ENCODE results near the gene FGFR3. TPM values are rescaled to one million over a fixed set of nuclear protein-coding genes. Genes with fewer than 3 reads are reported as not detected.

FGFR3 gene
- total and polyA plus RNA-seq, 10 donors = 1.0 to 7.5 (median 3.5) TPM

GRCh38 chr4:1766106-1767060, 26.7 kb upstream of the FGFR3 start:
- H3K4me1 ChIP-seq = peaks cover 7 to 51% (median 33%) of the 10 kb centered on the region in 6 donors
- DNase-seq = no peak

GRCh38 chr4:1767061-1767769, 25.9 kb upstream of the FGFR3 start:
- Histone ChIP-seq H3K4me3 (peak overlapping the region; percentile 3 to 68 (median 29)), H3K4me1 (peaks cover 7 to 57% (median 36%) of the 10 kb centered on the region in 6 donors), H3K9me3 (no peaks in the 10 kb centered on the region), H3K27ac (no peak overlapping the region), H3K36me3 (no peaks in the 10 kb centered on the region), H3K27me3 (replicated peaks in 1 of 7) (peaks cover 0 to 100% (median 40%) of the 10 kb centered on the region in 7 donors)
- 0 to 2% (median 1%) methylated on average over 6 to 83 of the region's 84 CpGs for WGBS, 5 donors
- DNase-seq = no peak
- TF ChIP-seq POLR2A (IDR thresholded peaks at IDR 0.05) (no peak), POLR2AphosphoS5 (IDR thresholded peaks at IDR 0.05) (no peak)
- TF ChIP-seq, protein P1, sequence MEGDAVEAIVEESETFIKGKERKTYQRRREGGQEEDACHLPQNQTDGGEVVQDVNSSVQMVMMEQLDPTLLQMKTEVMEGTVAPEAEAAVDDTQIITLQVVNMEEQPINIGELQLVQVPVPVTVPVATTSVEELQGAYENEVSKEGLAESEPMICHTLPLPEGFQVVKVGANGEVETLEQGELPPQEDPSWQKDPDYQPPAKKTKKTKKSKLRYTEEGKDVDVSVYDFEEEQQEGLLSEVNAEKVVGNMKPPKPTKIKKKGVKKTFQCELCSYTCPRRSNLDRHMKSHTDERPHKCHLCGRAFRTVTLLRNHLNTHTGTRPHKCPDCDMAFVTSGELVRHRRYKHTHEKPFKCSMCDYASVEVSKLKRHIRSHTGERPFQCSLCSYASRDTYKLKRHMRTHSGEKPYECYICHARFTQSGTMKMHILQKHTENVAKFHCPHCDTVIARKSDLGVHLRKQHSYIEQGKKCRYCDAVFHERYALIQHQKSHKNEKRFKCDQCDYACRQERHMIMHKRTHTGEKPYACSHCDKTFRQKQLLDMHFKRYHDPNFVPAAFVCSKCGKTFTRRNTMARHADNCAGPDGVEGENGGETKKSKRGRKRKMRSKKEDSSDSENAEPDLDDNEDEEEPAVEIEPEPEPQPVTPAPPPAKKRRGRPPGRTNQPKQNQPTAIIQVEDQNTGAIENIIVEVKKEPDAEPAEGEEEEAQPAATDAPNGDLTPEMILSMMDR (IDR thresholded peaks at IDR 0.05 in 8 of 11, conservative IDR thresholded peaks at IDR 0.05 in 3 of 11) = no peak
- intact Hi-C loops (cut with DNase I; ENCODE audit: low total_unique reads) = no loop called here

More at GRCh38 chr4:1766106-1767060, 26.7 kb upstream of the FGFR3 start:
- peak in 1 of 3 donors; percentile 28 for TF ChIP-seq POLR2AphosphoS5 (IDR thresholded peaks at IDR 0.05)
- no peak for TF ChIP-seq POLR2A (IDR thresholded peaks at IDR 0.05)
- intact Hi-C loops (cut with DNase I; ENCODE audit: low total_unique reads) = no loop called here
- H3K4me3 ChIP-seq = peak overlapping the region; percentile 3 to 68 (median 29)
- no peaks in the 10 kb centered on the region for H3K36me3 ChIP-seq
- H3K27ac ChIP-seq = no peak overlapping the region
- 43 to 58% (median 53%) methylated on average over 11 to 41 of the region's 41 CpGs for WGBS, 5 donors
- peaks cover 0 to 95% (median 33%) of the 10 kb centered on the region in 7 donors for H3K27me3 ChIP-seq (replicated peaks in 1 of 7)
- H3K9me3 ChIP-seq = no peaks in the 10 kb centered on the region

GRCh38 chr4:1767770-1768366, 25.2 kb upstream of the FGFR3 start:
- no peak for DNase-seq
- peak overlapping the region in 6 of 8 donors; percentile 9 to 68 (median 36) for H3K4me3 ChIP-seq
- 19 to 45% (median 23%) methylated on average over 3 to 29 of the region's 32 CpGs for WGBS, 5 donors
- peaks cover 7 to 54% (median 34%) of the 10 kb centered on the region in 6 donors for H3K4me1 ChIP-seq
- intact Hi-C loops (cut with DNase I; ENCODE audit: low total_unique reads) = no loop called here
- H3K9me3 ChIP-seq = no peaks in the 10 kb centered on the region
- H3K36me3 ChIP-seq = no peaks in the 10 kb centered on the region
- no peak overlapping the region for H3K27ac ChIP-seq
- TF ChIP-seq POLR2AphosphoS5 (IDR thresholded peaks at IDR 0.05) = no peak
- TF ChIP-seq, protein P1 (IDR thresholded peaks at IDR 0.05 in 8 of 11, conservative IDR thresholded peaks at IDR 0.05 in 3 of 11) = peak in 6 of 11 experiments; percentile 12 to 32 (median 26)
- peaks cover 0 to 100% (median 40%) of the 10 kb centered on the region in 7 donors for H3K27me3 ChIP-seq (replicated peaks in 1 of 7)

- Histone ChIP-seq H3K27ac (no peak overlapping the region), H3K27me3 (replicated peaks in 1 of 7) (peaks cover 0 to 100% (median 33%) of the 10 kb centered on the region in 7 donors), H3K4me3 (peak overlapping the region in 1 of 8 donors; percentile 68), H3K4me1 (peaks cover 4 to 48% (median 28%) of the 10 kb centered on the region in 6 donors), H3K36me3 (no peaks in the 10 kb centered on the region), H3K9me3 (no peaks in the 10 kb centered on the region)
- TF ChIP-seq, protein P1 (IDR thresholded peaks at IDR 0.05 in 8 of 11, conservative IDR thresholded peaks at IDR 0.05 in 3 of 11) = no peak
- TF ChIP-seq POLR2A (IDR thresholded peaks at IDR 0.05) = no peak
- TF ChIP-seq POLR2AphosphoS5 (IDR thresholded peaks at IDR 0.05) = no peak
- 55 to 68% (median 58%) methylated on average over 18 to 23 of the region's 23 CpGs for WGBS, 5 donors
- no peak for DNase-seq
- intact Hi-C loops (cut with DNase I; ENCODE audit: low total_unique reads) = no loop called here
These were observed 24.6 kb upstream of the FGFR3 start for GRCh38 chr4:1768367-1769034.
